Activated CD4-positive, alpha-beta T cell treated with anti-CD3 and anti-CD28 coated beads for 36 hours (primary cell): ENCODE measurements around the gene FKBP2. TPM values are rescaled to one million over a fixed set of nuclear protein-coding genes. Genes with fewer than 3 reads are reported as not detected.

Source experiments
- ATAC-seq: fragments of 200-7000 bp; cut with Tn5 transposase; one replicate; pipeline ENCODE4 v1.10.0; 2021; ENCODE audit warnings: mild to moderate bottlenecking, moderate library complexity
- CTCF ChIA-PET: fragments of 350-600 bp; sonication (Branson Sonifier 250); formaldehyde crosslinking; loops from one replicate; lab custom pipeline; 2021; ENCODE audit warnings: antibody characterized with exemption; lab: Charles Lee
- POLR2A ChIA-PET: fragments of 350-600 bp; sonication (Branson Sonifier 250); formaldehyde crosslinking; loops from one replicate; lab custom pipeline; 2021; ENCODE audit warnings: antibody characterized with exemption, inconsistent platforms; lab: Charles Lee
- DNase-seq: peaks from one replicate; pipeline ENCODE4 v3.0.0-alpha.2; 2020
- H3K27ac Mint-ChIP-seq: one replicate; pipeline ENCODE4 v1.8.0; 2021; ENCODE audit warnings: mixed read lengths
- H3K27me3 Mint-ChIP-seq: one replicate; pipeline ENCODE4 v1.8.0; 2021; ENCODE audit warnings: mixed read lengths
- H3K36me3 Mint-ChIP-seq: one replicate; pipeline ENCODE4 v1.8.0; 2021; ENCODE audit warnings: low read depth, mixed read lengths
- H3K4me1 Mint-ChIP-seq: one replicate; pipeline ENCODE4 v1.8.0; 2021; ENCODE audit warnings: mixed read lengths
- H3K4me3 Mint-ChIP-seq: one replicate; pipeline ENCODE4 v1.8.0; 2021; ENCODE audit warnings: mild to moderate bottlenecking, moderate library complexity, mixed read lengths
- H3K9me3 Mint-ChIP-seq: one replicate; pipeline ENCODE4 v1.8.0; 2021; ENCODE audit warnings: low read depth, mixed read lengths
- intact Hi-C, 2 experiments: fragments of 100-400 bp; cut with DNase I in 1 of 2; cut with micrococcal nuclease in 1 of 2; formaldehyde crosslinking; loops; one replicate each; pipeline versions ENCODE4 v1.14.2 to v1.15.1; 2022 to 2024; cut with DNase I, micrococcal nuclease
- total RNA-seq, 2 experiments: library from RNA; stranded (reverse); gene quantifications; one replicate each; pipeline ENCODE4 v1.2.3, GENCODE V29; 2021

FKBP2 gene
- total RNA-seq, 2 experiments from 2014 or later = 19.9 to 21.3 TPM

DNA sequence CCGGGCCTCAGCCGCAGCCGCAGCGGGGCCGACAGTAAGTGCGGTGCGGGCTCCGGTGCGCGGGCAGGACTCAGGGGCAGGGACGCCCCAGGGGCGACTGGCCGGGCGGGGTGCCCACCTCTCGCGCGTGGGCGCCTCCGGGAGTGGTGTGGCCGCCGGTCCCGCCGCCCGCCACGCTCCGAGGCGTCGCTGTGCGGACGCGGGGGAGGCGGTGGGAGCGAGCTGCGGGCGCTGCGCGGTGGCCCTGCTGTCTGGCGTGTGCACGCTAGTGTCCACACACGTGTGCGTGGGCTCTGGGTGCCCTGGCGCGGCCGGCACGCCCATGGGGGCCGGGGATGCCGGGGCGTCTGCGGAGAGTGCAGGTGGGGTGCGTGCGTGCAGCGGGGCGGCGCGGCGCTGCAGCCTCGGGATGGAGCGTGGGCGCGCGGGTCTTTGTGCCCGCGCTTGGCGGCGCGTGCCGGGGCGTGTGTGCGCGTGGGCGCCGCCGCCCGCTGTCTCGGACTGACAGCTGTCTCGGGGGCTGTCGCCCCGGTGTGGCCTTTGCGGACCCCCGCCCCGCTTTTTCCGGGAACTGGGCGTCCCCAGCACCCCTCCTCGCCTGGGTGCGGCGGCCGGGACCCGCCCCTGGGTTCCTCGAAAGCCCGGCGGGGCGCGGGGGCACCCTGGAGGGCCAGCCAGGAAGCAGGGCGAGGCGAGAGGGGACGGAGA lies 51.0 kb downstream of the FKBP2 start:
- no peak for DNase-seq
- H3K4me1 Mint-ChIP-seq = peaks cover 3% of the 10 kb centered on the region
- ATAC-seq = no peak
- H3K4me3 Mint-ChIP-seq = no peak overlapping the region
- ChIA-PET CTCF (interaction anchor here (0.6 to 3.0 kb wide), 4 partner anchors 9 to 87 kb away, joined by 3 to 13 read pairs (median 6); no protein-coding TSS in a partner anchor), POLR2A (no interaction called here)
- H3K36me3 Mint-ChIP-seq = no peaks in the 10 kb centered on the region
- no peak overlapping the region for H3K27ac Mint-ChIP-seq
- intact Hi-C loops = no loop called here
- H3K9me3 Mint-ChIP-seq = no peaks in the 10 kb centered on the region
- peaks cover 42% of the 10 kb centered on the region for H3K27me3 Mint-ChIP-seq

DNA sequence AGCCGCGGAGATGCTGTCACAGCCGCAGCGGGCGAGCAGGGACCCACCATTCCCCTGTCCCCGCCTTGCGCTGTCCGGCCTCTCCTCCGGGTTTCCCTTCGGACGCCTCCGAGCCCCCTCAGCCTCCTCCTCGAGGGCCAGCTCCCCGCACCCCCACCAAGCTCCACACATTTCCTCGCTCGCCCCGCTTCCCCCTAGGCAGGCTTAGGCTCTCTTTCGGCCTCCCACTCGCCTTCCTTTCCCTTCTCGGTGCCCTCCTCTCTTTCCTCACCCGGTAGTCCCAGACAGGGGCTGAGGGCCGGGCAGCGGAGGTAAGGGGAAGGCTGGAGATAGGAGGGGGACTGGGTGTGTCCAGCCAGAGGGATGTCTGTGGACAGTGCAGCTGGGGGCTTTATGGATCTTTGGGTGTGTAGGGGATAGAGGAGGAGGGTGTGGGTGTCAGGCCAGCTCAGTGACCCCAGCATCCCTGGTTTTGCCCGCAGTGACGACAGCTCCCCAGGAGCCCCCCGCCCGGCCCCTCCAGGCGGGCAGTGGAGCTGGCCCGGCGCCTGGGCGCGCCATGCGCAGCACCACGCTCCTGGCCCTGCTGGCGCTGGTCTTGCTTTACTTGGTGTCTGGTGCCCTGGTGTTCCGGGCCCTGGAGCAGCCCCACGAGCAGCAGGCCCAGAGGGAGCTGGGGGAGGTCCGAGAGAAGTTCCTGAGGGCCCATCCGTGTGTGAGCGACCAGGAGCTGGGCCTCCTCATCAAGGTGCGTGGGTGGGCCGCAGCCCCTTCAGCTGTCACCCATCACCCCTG lies 51.8 kb downstream of the FKBP2 start:
- CTCF ChIA-PET = interaction anchor here (0.5 to 1.6 kb wide), 5 partner anchors 9 to 128 kb away, joined by 3 to 10 read pairs (median 3); no protein-coding TSS in a partner anchor
- no peak overlapping the region for H3K4me3 Mint-ChIP-seq
- peak; percentile 36 for ATAC-seq
- H3K9me3 Mint-ChIP-seq = no peaks in the 10 kb centered on the region
- intact Hi-C loops = no loop called here
- H3K36me3 Mint-ChIP-seq = no peaks in the 10 kb centered on the region
- H3K27ac Mint-ChIP-seq = no peak overlapping the region
- POLR2A ChIA-PET = no interaction called here
- peaks cover 6% of the 10 kb centered on the region for H3K4me1 Mint-ChIP-seq
- no peak for DNase-seq
- peaks cover 49% of the 10 kb centered on the region for H3K27me3 Mint-ChIP-seq

Other genes starting within 250 kb of the FKBP2 start
- under 1 TPM; 0.21 to 0.25 TPM for gene FLRT1, start 205.2 kb upstream of the FKBP2 start, total RNA-seq
- 10 to 100 TPM; 26.4 to 28.6 TPM for gene MACROD1, start 75.0 kb upstream of the FKBP2 start, total RNA-seq
- gene STIP1, start 54.9 kb upstream of the FKBP2 start, total RNA-seq = 100 to 1,000 TPM; 398 to 403 TPM
- 100 to 1,000 TPM; 182 to 184 TPM for gene FERMT3, start 34.4 kb upstream of the FKBP2 start, total RNA-seq
- 10 to 100 TPM; 23.9 to 27.1 TPM for gene TRPT1, start 14.9 kb upstream of the FKBP2 start, total RNA-seq
- gene NUDT22, start 14.8 kb upstream of the FKBP2 start, total RNA-seq = 10 to 100 TPM; 61.8 to 74.1 TPM
- gene DNAJC4, start 10.5 kb upstream of the FKBP2 start, total RNA-seq = 10 to 100 TPM; 21.9 to 23.1 TPM
- 10 to 100 TPM; 80.0 to 80.3 TPM for gene VEGFB, start 6.5 kb upstream of the FKBP2 start, total RNA-seq
- gene PPP1R14B, start 5.8 kb downstream of the FKBP2 start, total RNA-seq = 100 to 1,000 TPM; 261 to 267 TPM
- 10 to 100 TPM in 1 of 2 experiments, 1 to 10 TPM in 1; 9.0 to 10.9 TPM for gene PLCB3, start 10.4 kb downstream of the FKBP2 start, total RNA-seq
- gene BAD, start 43.6 kb downstream of the FKBP2 start, total RNA-seq = 10 to 100 TPM; 21.3 to 22.9 TPM
- gene GPR137, start 44.8 kb downstream of the FKBP2 start, total RNA-seq = 10 to 100 TPM; 23.6 to 27.2 TPM
- gene KCNK4, start 50.2 kb downstream of the FKBP2 start, total RNA-seq = not detected
- gene CATSPERZ, start 59.3 kb downstream of the FKBP2 start, total RNA-seq = under 1 TPM in 1 of 2 experiments, not detected in 1; 0.39 TPM
- 10 to 100 TPM; 19.0 to 29.6 TPM for gene ESRRA, start 64.4 kb downstream of the FKBP2 start, total RNA-seq
- 100 to 1,000 TPM; 185 to 243 TPM for gene TRMT112, start 76.5 kb downstream of the FKBP2 start, total RNA-seq
- gene PRDX5, start 77.0 kb downstream of the FKBP2 start, total RNA-seq = 100 to 1,000 TPM; 110 to 142 TPM
- gene CCDC88B, start 99.1 kb downstream of the FKBP2 start, total RNA-seq = 10 to 100 TPM; 58.4 to 71.3 TPM
- gene RPS6KA4, start 118.1 kb downstream of the FKBP2 start, total RNA-seq = 10 to 100 TPM; 22.0 to 30.2 TPM